Thyroid gland (tissue), 4 donors: ENCODE measurements around the gene MPPED2.

ENCODE experiments used
- CTCF ChIP-seq, 6 experiments: fragments of 200-600 bp in 3 of 6; fragments of 450-650 bp in 3 of 6; sonication (generic) in 3 of 6; IDR thresholded peaks; one replicate each; pipeline ENCODE4 v1.5.1; 2016 to 2019; ENCODE audit warnings: antibody characterized with exemption in 6 of 6, mild to moderate bottlenecking in 2 of 6, inconsistent platforms in 1 of 6, moderate library complexity in 1 of 6
- POLR2A ChIP-seq, 2 donors: fragments of 450-650 bp; IDR thresholded peaks; one replicate each; pipeline ENCODE4 v1.6.1; 2017; ENCODE audit warnings: antibody characterized with exemption in 2 of 2, mild to moderate bottlenecking in 2 of 2, moderate library complexity in 1 of 2

- TF ChIP-seq CTCF (IDR thresholded peaks at IDR 0.05) (no peak), POLR2A (IDR thresholded peaks at IDR 0.05) (no peak)
Measured at GRCh38 chr11:30508594-30508993, 77.6 kb downstream of the MPPED2 start.
